ENCODE results near the gene OR6V1. TPM values are rescaled to one million over a fixed set of nuclear protein-coding genes. Genes with fewer than 3 reads are reported as not detected.
"Not testable (repeated sequence)": the region's sequence is repeated elsewhere in the genome, so short reads cannot be mapped to it uniquely, and the experiment has no call there.

Gene OR6V1
- total RNA-seq, 2 donors from 2014 or later, result not detected

GRCh38 chr7:143073556-143073955 is 21.4 kb downstream of the OR6V1 start:
- Histone ChIP-seq H3K9me3 (ENCODE audit: control insufficient read depth, low read length) (peaks cover 10% of the 10 kb centered on the region), H3K36me3 (ENCODE audit: control insufficient read depth, insufficient read depth, low read length) (no peaks in the 10 kb centered on the region), H3K4me3 (ENCODE audit: low read length) (no peak overlapping the region), H3K27me3 (ENCODE audit: control insufficient read depth, insufficient read depth, low read length, poor library complexity, severe bottlenecking) (no peaks in the 10 kb centered on the region), H3K4me1 (ENCODE audit: control insufficient read depth, insufficient read depth, low read length) (peaks cover 5% of the 10 kb centered on the region), H3K9ac (ENCODE audit: extremely low read depth, low read length, poor library complexity, severe bottlenecking) (no peak overlapping the region), H3K27ac (ENCODE audit: low read depth, low read length) (no peak overlapping the region)
- peaks cover 6% of the 10 kb centered on the region for H3K9me3 Mint-ChIP-seq
- H3K4me3 Mint-ChIP-seq, result no peak overlapping the region
- peaks cover 5% of the 10 kb centered on the region for H3K27me3 Mint-ChIP-seq (ENCODE audit: insufficient read depth)
- no peaks in the 10 kb centered on the region for H3K36me3 Mint-ChIP-seq (ENCODE audit: low read depth)
- WGBS, 2 experiments (ENCODE audit: insufficient coverage in 1 of 2, insufficient read length in 1 of 2), result 81 to 97% methylated on average over 2 to 3 of the region's 3 CpGs
- no peak for TF ChIP-seq CTCF (conservative IDR thresholded peaks at IDR 0.05)
- no peak overlapping the region for H3K27ac Mint-ChIP-seq
- H3K4me1 Mint-ChIP-seq, result peaks cover 15% of the 10 kb centered on the region
- no peak for DNase-seq

GRCh38 chr7:143074141-143074540 is 22.0 kb downstream of the OR6V1 start:
- no peak overlapping the region for H3K27ac Mint-ChIP-seq
- no peaks in the 10 kb centered on the region for H3K36me3 Mint-ChIP-seq (ENCODE audit: low read depth)
- H3K9me3 Mint-ChIP-seq, result peaks cover 6% of the 10 kb centered on the region
- H3K27ac ChIP-seq (ENCODE audit: low read depth, low read length), result no peak overlapping the region
- no peak for TF ChIP-seq CTCF (conservative IDR thresholded peaks at IDR 0.05)
- H3K9ac ChIP-seq (ENCODE audit: extremely low read depth, low read length, poor library complexity, severe bottlenecking), result no peak overlapping the region
- peaks cover 5% of the 10 kb centered on the region for H3K27me3 Mint-ChIP-seq (ENCODE audit: insufficient read depth)
- peaks cover 11% of the 10 kb centered on the region for H3K4me1 Mint-ChIP-seq
- DNase-seq, result no peak
- H3K4me3 Mint-ChIP-seq, result no peak overlapping the region
- H3K4me1 ChIP-seq (ENCODE audit: control insufficient read depth, insufficient read depth, low read length), result peaks cover 5% of the 10 kb centered on the region
- peaks cover 10% of the 10 kb centered on the region for H3K9me3 ChIP-seq (ENCODE audit: control insufficient read depth, low read length)
- H3K27me3 ChIP-seq (ENCODE audit: control insufficient read depth, insufficient read depth, low read length, poor library complexity, severe bottlenecking), result no peaks in the 10 kb centered on the region
- H3K4me3 ChIP-seq (ENCODE audit: low read length), result no peak overlapping the region
- H3K36me3 ChIP-seq (ENCODE audit: control insufficient read depth, insufficient read depth, low read length), result no peaks in the 10 kb centered on the region

GRCh38 chr7:143085109-143085508 is 33.0 kb downstream of the OR6V1 start:
- Mint-ChIP-seq H3K36me3 (ENCODE audit: low read depth) (no peaks in the 10 kb centered on the region), H3K9me3 (peaks cover 43% of the 10 kb centered on the region), H3K27me3 (ENCODE audit: insufficient read depth) (peaks cover 19% of the 10 kb centered on the region), H3K27ac (no peak overlapping the region), H3K4me3 (no peak overlapping the region), H3K4me1 (no peaks in the 10 kb centered on the region)
- TF ChIP-seq CTCF (conservative IDR thresholded peaks at IDR 0.05), result no peak
- WGBS, 2 experiments (ENCODE audit: insufficient coverage in 1 of 2, insufficient read length in 1 of 2), result 85 to 88% methylated on average over 1 of the region's 1 CpG
- no peak overlapping the region for H3K4me3 ChIP-seq (ENCODE audit: low read length)
- H3K27ac ChIP-seq (ENCODE audit: low read depth, low read length), result no peak overlapping the region
- no peaks in the 10 kb centered on the region for H3K4me1 ChIP-seq (ENCODE audit: control insufficient read depth, insufficient read depth, low read length)
- no peaks in the 10 kb centered on the region for H3K36me3 ChIP-seq (ENCODE audit: control insufficient read depth, insufficient read depth, low read length)
- no peak for DNase-seq
- H3K9me3 ChIP-seq (ENCODE audit: control insufficient read depth, low read length), result peaks cover 18% of the 10 kb centered on the region
- H3K9ac ChIP-seq (ENCODE audit: extremely low read depth, low read length, poor library complexity, severe bottlenecking), result no peak overlapping the region
- H3K27me3 ChIP-seq (ENCODE audit: control insufficient read depth, insufficient read depth, low read length, poor library complexity, severe bottlenecking), result no peaks in the 10 kb centered on the region

GRCh38 chr7:143085610-143086009 is 33.5 kb downstream of the OR6V1 start:
- H3K9me3 Mint-ChIP-seq, result peaks cover 45% of the 10 kb centered on the region
- peaks cover 18% of the 10 kb centered on the region for H3K9me3 ChIP-seq (ENCODE audit: control insufficient read depth, low read length)
- not testable (repeated sequence) for H3K4me1 Mint-ChIP-seq; H3K36me3 ChIP-seq (ENCODE audit: control insufficient read depth, insufficient read depth, low read length); H3K36me3 Mint-ChIP-seq (ENCODE audit: low read depth); DNase-seq; H3K4me3 ChIP-seq (ENCODE audit: low read length); H3K27me3 ChIP-seq (ENCODE audit: control insufficient read depth, insufficient read depth, low read length, poor library complexity, severe bottlenecking); H3K27ac ChIP-seq (ENCODE audit: low read depth, low read length); H3K4me3 Mint-ChIP-seq; H3K9ac ChIP-seq (ENCODE audit: extremely low read depth, low read length, poor library complexity, severe bottlenecking); H3K4me1 ChIP-seq (ENCODE audit: control insufficient read depth, insufficient read depth, low read length); H3K27ac Mint-ChIP-seq
- peaks cover 19% of the 10 kb centered on the region for H3K27me3 Mint-ChIP-seq (ENCODE audit: insufficient read depth)
- WGBS, 2 experiments (ENCODE audit: insufficient coverage in 1 of 2, insufficient read length in 1 of 2), result 90 to 100% methylated on average over 2 to 3 of the region's 3 CpGs

- Mint-ChIP-seq H3K9me3 (peaks cover 46% of the 10 kb centered on the region), H3K27me3 (ENCODE audit: insufficient read depth) (peaks cover 22% of the 10 kb centered on the region)
- H3K4me3 Mint-ChIP-seq; H3K9ac ChIP-seq (ENCODE audit: extremely low read depth, low read length, poor library complexity, severe bottlenecking); DNase-seq; H3K4me1 Mint-ChIP-seq; H3K4me3 ChIP-seq (ENCODE audit: low read length); H3K27ac Mint-ChIP-seq; H3K36me3 ChIP-seq (ENCODE audit: control insufficient read depth, insufficient read depth, low read length); H3K36me3 Mint-ChIP-seq (ENCODE audit: low read depth); H3K4me1 ChIP-seq (ENCODE audit: control insufficient read depth, insufficient read depth, low read length); H3K27me3 ChIP-seq (ENCODE audit: control insufficient read depth, insufficient read depth, low read length, poor library complexity, severe bottlenecking); H3K27ac ChIP-seq (ENCODE audit: low read depth, low read length): not testable (repeated sequence)
- H3K9me3 ChIP-seq (ENCODE audit: control insufficient read depth, low read length), result peaks cover 13% of the 10 kb centered on the region
- WGBS, 2 experiments (ENCODE audit: insufficient coverage in 1 of 2, insufficient read length in 1 of 2), result 92 to 94% methylated on average over 13 to 16 of the region's 16 CpGs
These were observed 36.5 kb downstream of the OR6V1 start for GRCh38 chr7:143088549-143089231.
